Right cardiac atrium (tissue), 5 donors: ENCODE results near the gene KLHL30. TPM values are rescaled to one million over a fixed set of nuclear protein-coding genes. Genes with fewer than 3 reads are reported as not detected.
A peak's percentile ranks its signal among the peaks of the same experiment; 100 is the strongest.

ENCODE experiments used
- ATAC-seq, 2 donors: fragments of 200-7000 bp; cut with Tn5 transposase; one replicate each; pipeline versions ENCODE4 v1.8.0 to v1.9.1; 2020; ENCODE audit warnings: moderate library complexity in 2 of 2, mild to moderate bottlenecking in 1 of 2
- DNase-seq, 3 donors: peaks; one replicate each; pipeline ENCODE4 v3.0.0-alpha.2; 2020
- H3K27ac ChIP-seq: one replicate; pipeline ENCODE4 v1.5.1; 2013; ENCODE audit warnings: mild to moderate bottlenecking, low read length, control low read depth, moderate library complexity
- H3K27me3 ChIP-seq: one replicate; pipeline ENCODE4 v1.6.1; 2013; ENCODE audit not compliant: control insufficient read depth, insufficient read depth
- H3K4me1 ChIP-seq: one replicate; pipeline ENCODE4 v1.6.1; 2013; ENCODE audit warnings: low read length; ENCODE audit not compliant: control insufficient read depth, insufficient read depth
- H3K4me3 ChIP-seq: one replicate; pipeline ENCODE4 v1.5.1; 2013; ENCODE audit warnings: low read length, control low read depth
- H3K9me3 ChIP-seq: one replicate; pipeline ENCODE4 v1.6.1; 2013; ENCODE audit warnings: low read length; ENCODE audit not compliant: control insufficient read depth
- WGBS: extraction: QIAGEN DNeasy Blood & Tissue Kit; methylation state at CpG from one replicate; pipeline ENCODE4 v1.1.7; 2013; 5-methylcytosine and 5-hydroxymethylcytosine counted together
- intact Hi-C, 4 donors: fragments of 100-400 bp; cut with DNase I; formaldehyde crosslinking; loops; one replicate each; pipeline versions ENCODE4 v1.11.0 to v1.14.0; 2022 to 2023
- polyA plus RNA-seq: library from polyadenylated mRNA; stranded (reverse); fragments of 200-250 nt; gene quantifications from one replicate; pipeline ENCODE4 v1.2.3, GENCODE V29; 2013
- total RNA-seq, 4 donors: library from RNA; stranded (reverse); fragmentation: NEBNext Ultra II Directional; extraction: Animal tissue kit (Norgen Biotek cat#: 25700); gene quantifications; one replicate each; pipeline ENCODE4 v1.2.1, GENCODE V29; 2021
- donor health status: healthy with polysubstance abuse.
- donor health status: DM: no; HTN: yes; CAD: no.
- donor health status: DM: no; HTN: no; CAD: no.
- donor health status: DM: no; HTN: yes; CAD: no; lungs with severe emphysema.
- donor health status: DM: yes; HTN: yes; CAD: no.

The KLHL30 gene
- total and polyA plus RNA-seq, 5 donors, result 15.9 to 34.4 (median 18.7) TPM

GRCh38 chr2:238122287-238123217 is 15.9 kb upstream of the KLHL30 start:
- intact Hi-C loops, result loop anchor here in 1 of 4 donors (10.0 kb wide), 1 partner anchor 142 kb away; no protein-coding TSS in a partner anchor
- WGBS, result 85% methylated on average over 29 of the region's 29 CpGs

GRCh38 chr2:238123218-238123971 is 15.1 kb upstream of the KLHL30 start:
- H3K4me3 ChIP-seq, result no peak overlapping the region
- 83% methylated on average over 22 of the region's 22 CpGs for WGBS
- ATAC-seq (no peak), DNase-seq (peak; percentile 6 to 44 (median 34))
- no peaks in the 10 kb centered on the region for H3K9me3 ChIP-seq
- H3K27me3 ChIP-seq, result no peaks in the 10 kb centered on the region
- H3K4me1 ChIP-seq, result no peaks in the 10 kb centered on the region
- intact Hi-C loops, result loop anchor here in 1 of 4 donors (10.0 kb wide), 1 partner anchor 141 kb away; no protein-coding TSS in a partner anchor
- H3K27ac ChIP-seq, result no peak overlapping the region

More at GRCh38 chr2:238122287-238123217, 15.9 kb upstream of the KLHL30 start:
- H3K4me3 ChIP-seq, result no peak overlapping the region
- H3K9me3 ChIP-seq, result no peaks in the 10 kb centered on the region
- H3K27me3 ChIP-seq, result no peaks in the 10 kb centered on the region
- no peak overlapping the region for H3K27ac ChIP-seq
- no peaks in the 10 kb centered on the region for H3K4me1 ChIP-seq
- DNase-seq, result peak; percentile 9 to 59 (median 37)
- ATAC-seq, result no peak

DNA sequence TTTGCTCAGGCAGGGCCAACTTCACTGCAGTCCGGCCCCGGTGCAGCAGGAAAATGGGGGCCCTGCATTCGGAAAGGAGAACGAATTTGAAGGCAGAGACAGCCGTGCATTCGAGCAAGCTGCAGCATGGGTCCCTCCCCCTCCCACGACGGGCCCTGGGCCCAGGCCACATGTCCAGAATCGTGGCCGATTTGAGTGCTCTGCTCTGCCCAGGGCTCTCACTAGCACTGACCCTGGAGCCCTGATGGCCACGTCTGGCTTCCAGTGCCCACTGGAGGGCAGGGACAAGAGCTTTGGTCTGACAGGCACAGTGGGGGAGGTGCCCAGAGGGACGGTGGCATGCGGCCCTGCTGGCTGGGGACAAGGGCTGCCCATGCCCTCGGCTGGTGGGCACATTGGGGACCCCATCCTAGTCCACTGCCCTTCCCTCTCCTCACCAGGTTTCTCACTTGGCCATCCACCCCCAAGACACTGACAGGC is 14.4 kb upstream of the KLHL30 start:
- intact Hi-C loops, result loop anchor here in 1 of 4 donors (10.0 kb wide), 1 partner anchor 141 kb away; no protein-coding TSS in a partner anchor
- H3K27ac ChIP-seq, result no peak overlapping the region
- DNase-seq (peak; percentile 5 to 51 (median 33)), ATAC-seq (no peak)
- no peaks in the 10 kb centered on the region for H3K9me3 ChIP-seq
- H3K4me1 ChIP-seq, result no peaks in the 10 kb centered on the region
- H3K4me3 ChIP-seq, result no peak overlapping the region
- WGBS, result 73% methylated on average over 14 of the region's 14 CpGs
- H3K27me3 ChIP-seq, result no peaks in the 10 kb centered on the region

DNA sequence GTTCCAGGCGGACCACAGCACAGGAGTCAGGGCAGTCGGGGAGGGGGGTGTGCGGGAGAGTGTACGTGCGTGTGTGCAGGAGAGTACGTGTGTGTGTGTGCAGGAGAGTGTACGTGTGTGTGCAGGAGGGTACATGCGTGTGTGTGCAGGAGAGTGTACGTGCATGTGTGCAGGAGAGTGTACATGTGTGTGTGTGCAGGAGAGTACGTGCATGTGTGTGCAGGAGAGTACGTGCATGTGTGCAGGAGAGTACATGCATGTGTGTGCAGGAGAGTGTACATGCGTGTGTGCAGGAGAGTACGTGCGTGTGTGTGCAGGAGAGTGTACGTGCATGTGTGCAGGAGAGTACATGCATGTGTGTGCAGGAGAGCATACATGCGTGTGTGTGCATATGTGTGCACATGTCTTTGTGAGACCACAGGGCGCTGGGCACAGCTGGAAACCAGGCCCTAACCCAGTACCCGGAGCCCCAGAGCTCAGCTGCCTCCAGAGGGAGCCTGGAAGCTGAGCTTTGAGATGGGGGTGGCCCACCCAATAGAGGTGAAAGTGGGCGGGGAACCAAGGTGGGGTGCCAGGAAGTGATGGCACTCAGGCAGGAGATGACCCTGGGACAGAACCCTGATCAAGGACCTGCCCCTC is 13.9 kb upstream of the KLHL30 start:
- H3K27me3 ChIP-seq, result no peaks in the 10 kb centered on the region
- 89% methylated on average over 19 of the region's 19 CpGs for WGBS
- no peak overlapping the region for H3K4me3 ChIP-seq
- intact Hi-C loops, result loop anchor here in 1 of 4 donors (10.0 kb wide), 1 partner anchor 140 kb away; no protein-coding TSS in a partner anchor
- H3K9me3 ChIP-seq, result no peaks in the 10 kb centered on the region
- no peaks in the 10 kb centered on the region for H3K4me1 ChIP-seq
- ATAC-seq (no peak), DNase-seq (peak in 1 of 3 donors; percentile 22)
- no peak overlapping the region for H3K27ac ChIP-seq

GRCh38 chr2:238125127-238125885 is 13.2 kb upstream of the KLHL30 start:
- 90% methylated on average over 20 of the region's 20 CpGs for WGBS
- DNase-seq, result peak; percentile 10 to 49 (median 38)
- no peak for ATAC-seq
- intact Hi-C loops, result loop anchor here in 1 of 4 donors (10.0 kb wide), 1 partner anchor 139 kb away; no protein-coding TSS in a partner anchor
- Histone ChIP-seq H3K27me3 (no peaks in the 10 kb centered on the region), H3K27ac (no peak overlapping the region), H3K4me1 (no peaks in the 10 kb centered on the region), H3K9me3 (no peaks in the 10 kb centered on the region), H3K4me3 (no peak overlapping the region)

GRCh38 chr2:238126338-238126737 is 12.1 kb upstream of the KLHL30 start:
- DNase-seq, result no peak
- intact Hi-C loops, result loop anchor here in 1 of 4 donors (10.0 kb wide), 1 partner anchor 138 kb away; no protein-coding TSS in a partner anchor
- Histone ChIP-seq H3K4me3 (no peak overlapping the region), H3K27ac (no peak overlapping the region), H3K27me3 (no peaks in the 10 kb centered on the region), H3K4me1 (no peaks in the 10 kb centered on the region), H3K9me3 (no peaks in the 10 kb centered on the region)
- 97% methylated on average over 2 of the region's 2 CpGs for WGBS
- ATAC-seq, result no peak

GRCh38 chr2:238126775-238127164 is 11.7 kb upstream of the KLHL30 start:
- intact Hi-C loops, result loop anchor here in 1 of 4 donors (10.0 kb wide), 1 partner anchor 138 kb away; no protein-coding TSS in a partner anchor
- WGBS, result 84% methylated on average over 2 of the region's 2 CpGs
- no peak overlapping the region for H3K4me3 ChIP-seq
- no peaks in the 10 kb centered on the region for H3K4me1 ChIP-seq
- no peaks in the 10 kb centered on the region for H3K27me3 ChIP-seq
- ATAC-seq, result no peak
- no peak overlapping the region for H3K27ac ChIP-seq
- H3K9me3 ChIP-seq, result no peaks in the 10 kb centered on the region
- DNase-seq, result no peak

DNA sequence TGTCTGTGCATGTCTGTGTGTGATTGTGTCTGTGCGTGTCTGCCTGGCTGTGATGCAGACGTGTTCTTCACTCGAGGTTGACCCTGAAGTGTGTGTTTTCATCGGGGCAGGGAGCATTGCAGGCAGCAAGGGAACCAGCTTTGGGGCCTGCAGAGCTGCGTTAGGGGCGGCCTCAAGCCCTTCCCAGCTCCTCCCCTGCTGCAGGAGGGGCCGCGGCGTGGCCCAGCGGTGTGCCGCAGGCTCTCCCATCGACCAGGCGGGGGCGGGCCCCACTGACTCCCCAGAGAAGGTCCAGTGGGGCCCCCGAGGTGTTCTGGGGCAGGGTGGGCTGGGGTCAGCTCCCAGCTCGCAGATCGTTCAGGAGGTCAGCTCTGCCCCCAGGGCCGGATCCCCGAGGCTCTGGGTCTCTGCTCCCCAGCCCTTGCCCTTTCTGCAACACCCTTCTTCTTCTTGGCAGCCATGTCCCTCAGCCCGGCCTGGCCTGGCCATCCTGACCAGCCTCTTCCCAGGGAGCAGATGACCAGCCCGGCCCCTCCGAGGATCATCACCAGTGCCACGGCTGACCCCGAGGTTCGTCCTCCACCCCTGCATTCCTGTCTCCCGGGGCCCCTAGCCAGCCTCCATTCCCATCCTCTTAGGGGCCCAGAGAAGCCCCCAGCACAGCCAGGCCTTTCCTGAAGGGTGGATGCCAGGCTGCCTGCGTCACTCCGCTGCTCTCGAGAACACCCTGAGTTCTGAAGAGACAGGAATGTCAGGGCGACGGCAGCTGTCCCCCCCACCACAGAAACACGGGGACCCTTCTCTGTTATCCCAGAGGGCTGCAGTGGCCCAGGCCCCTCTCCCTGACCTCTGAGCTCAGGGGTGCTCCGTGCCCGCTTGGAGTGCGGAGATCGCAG is 11.1 kb upstream of the KLHL30 start:
- 40% methylated on average over 36 of the region's 36 CpGs for WGBS
- H3K4me1 ChIP-seq, result no peaks in the 10 kb centered on the region
- no peak overlapping the region for H3K27ac ChIP-seq
- peak; percentile 65 to 66 for ATAC-seq
- no peaks in the 10 kb centered on the region for H3K27me3 ChIP-seq
- intact Hi-C loops, result loop anchor here in 1 of 4 donors (10.0 kb wide), 1 partner anchor 137 kb away; no protein-coding TSS in a partner anchor
- H3K4me3 ChIP-seq, result no peak overlapping the region
- peak; percentile 45 to 81 (median 73) for DNase-seq
- no peaks in the 10 kb centered on the region for H3K9me3 ChIP-seq

DNA sequence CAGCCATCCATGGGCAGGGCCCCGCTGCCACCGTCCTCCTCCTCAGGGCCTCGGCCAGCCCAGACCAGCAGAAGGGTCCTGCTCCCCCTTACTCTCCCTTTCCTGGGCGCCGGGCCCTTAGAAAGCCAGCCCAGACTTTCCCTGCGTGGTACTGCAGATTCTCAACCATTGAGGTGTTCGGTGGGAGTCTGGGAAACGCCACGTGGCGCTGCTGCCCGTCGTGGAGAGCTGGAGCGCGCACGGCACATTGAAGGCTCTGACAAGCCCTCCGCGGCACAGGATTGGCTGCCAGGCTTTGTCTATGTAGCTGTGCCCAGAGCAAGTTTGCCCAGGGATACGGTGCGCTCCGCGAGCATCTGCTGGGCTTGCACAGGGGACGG is 10.4 kb upstream of the KLHL30 start:
- DNase-seq, result peak; percentile 15 to 48 (median 41)

More for the DNA sequence above, 10.4 kb upstream of the KLHL30 start:
- 90% methylated on average over 22 of the region's 22 CpGs for WGBS
- no peaks in the 10 kb centered on the region for H3K27me3 ChIP-seq
- ATAC-seq, result no peak
- no peaks in the 10 kb centered on the region for H3K9me3 ChIP-seq
- H3K4me3 ChIP-seq, result no peak overlapping the region
- no peaks in the 10 kb centered on the region for H3K4me1 ChIP-seq
- no peak overlapping the region for H3K27ac ChIP-seq
- intact Hi-C loops, result loop anchor here in 1 of 4 donors (10.0 kb wide), 1 partner anchor 137 kb away; no protein-coding TSS in a partner anchor
